ENCODE measurements around the gene TMEM119. TPM values are rescaled to one million over a fixed set of nuclear protein-coding genes. Genes with fewer than 3 reads are reported as not detected.

The TMEM119 gene
- total and polyA plus RNA-seq, 2 of the 8 experiments (the other 6 are each of a cell fraction or from before 2014, with no cell fraction given), result 0.35 to 0.61 TPM

DNA sequence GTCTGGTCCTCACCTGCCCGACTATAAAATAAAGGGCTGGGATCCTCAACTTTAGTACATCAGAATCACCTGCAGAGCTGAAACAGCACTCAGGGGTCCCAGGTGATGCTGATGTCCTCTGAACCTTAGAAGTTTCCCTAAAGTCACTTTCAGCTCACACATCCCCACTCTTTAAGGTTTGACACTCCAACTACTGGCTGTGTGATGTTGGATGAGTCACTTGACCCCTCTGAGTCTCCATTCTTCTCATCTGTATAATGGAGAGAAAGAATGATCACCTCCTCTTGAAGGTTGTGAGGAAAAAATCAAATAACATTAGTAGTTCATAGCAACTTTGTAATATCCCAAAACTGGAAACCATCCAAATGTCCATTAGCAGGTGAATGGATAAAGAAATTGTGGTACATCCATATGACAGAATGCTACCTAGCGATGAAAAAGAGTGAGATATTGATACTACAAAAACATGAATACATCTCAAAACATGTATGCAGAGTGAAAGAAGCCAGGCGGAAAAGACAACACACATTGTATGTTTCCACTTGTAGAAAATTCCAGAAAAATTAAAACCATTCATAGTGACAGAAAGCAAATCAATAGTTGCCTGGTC lies 13.3 kb downstream of the TMEM119 start:
- no peak for FAIRE-seq
- no peak for DNase-seq (ENCODE audit: low read depth in 1 of 2, low spot score in 2 of 2)
- H4K8ac ChIP-seq (ENCODE audit: extremely low read depth, insufficient read depth, low read length), result no peak overlapping the region
- no peak overlapping the region for H4K91ac ChIP-seq (replicated peaks; ENCODE audit: insufficient read length, low read length)
- H3K4me3 ChIP-seq (ENCODE audit: extremely low read depth in 1 of 4, insufficient read depth in 2 of 4, low read depth in 3 of 4, low read length in 4 of 4), result no peak overlapping the region
- H3K27ac ChIP-seq (ENCODE audit: low read depth, low read length), result no peak overlapping the region
- H3K9ac ChIP-seq (replicated peaks in 1 of 4; ENCODE audit: extremely low read depth in 1 of 4, low read depth in 3 of 4, low read length in 3 of 4), result no peak overlapping the region
- no peak overlapping the region for H3K14ac ChIP-seq (ENCODE audit: insufficient read length)
- no peaks in the 10 kb centered on the region for H4K20me1 ChIP-seq (replicated peaks in 1 of 2; ENCODE audit: control insufficient read depth in 1 of 2, insufficient read depth in 2 of 2, low read length in 2 of 2)
- no peak overlapping the region for H3K56ac ChIP-seq (replicated peaks; ENCODE audit: insufficient read length, low read depth, low read length)
- 92% methylated on average over 3 of the region's 3 CpGs; no CpG with 5 or more reads in 1 of the 2 experiments for WGBS, 2 experiments (ENCODE audit: extremely low coverage in 1 of 2, insufficient coverage in 1 of 2, insufficient read length in 1 of 2, insufficient replicate concordance in 2 of 2, low coverage in 1 of 2, low lambda C conversion rate in 2 of 2, missing lambda C conversion rate in 1 of 2)
- H2BK20ac ChIP-seq (ENCODE audit: low read length), result no peak overlapping the region
- no peak overlapping the region for H2BK120ac ChIP-seq (replicated peaks; ENCODE audit: low read depth, low read length)
- no peaks in the 10 kb centered on the region for H3K79me2 ChIP-seq (ENCODE audit: control insufficient read depth in 1 of 2, insufficient read depth in 2 of 2, low read length in 2 of 2)
- H3K18ac ChIP-seq (ENCODE audit: extremely low read depth, low read length), result no peak overlapping the region
- H3K23ac ChIP-seq (ENCODE audit: insufficient read length), result no peak overlapping the region
- H3K4me2 ChIP-seq (ENCODE audit: insufficient read depth in 1 of 2, low read depth in 2 of 2, low read length in 2 of 2), result no peak overlapping the region
- H3K4me1 ChIP-seq (replicated peaks in 1 of 4; ENCODE audit: control insufficient read depth in 3 of 4, insufficient read depth in 4 of 4, low read length in 3 of 4), result peaks cover 0 to 12% (median 8%) of the 10 kb centered on the region in 4 experiments; a peak in 6 of 7 replicates
- H3K79me1 ChIP-seq (ENCODE audit: low read depth, low read length), result no peaks in the 10 kb centered on the region
- ChIA-PET POLR2A (ENCODE audit: partially characterized antibody) (interaction anchor here (1.5 kb wide), 2 partner anchors 9 to 27 kb away, joined by 3 to 6 read pairs; no protein-coding TSS in a partner anchor), CTCF (ENCODE audit: partially characterized antibody) (interaction anchor here (0.6 to 4.5 kb wide), 6 partner anchors 11 to 366 kb away, joined by 3 to 32 read pairs (median 4); no protein-coding TSS in a partner anchor)
- no peak overlapping the region for H3K4ac ChIP-seq (replicated peaks; ENCODE audit: insufficient read length, low read depth, low read length)
- H3K27me3 ChIP-seq (replicated peaks in 1 of 4; ENCODE audit: control insufficient read depth in 3 of 4, extremely low read depth in 1 of 4, insufficient read depth in 3 of 4, low read length in 3 of 4), result no peaks in the 10 kb centered on the region
- H3K23me2 ChIP-seq (ENCODE audit: low read depth, low read length), result no peaks in the 10 kb centered on the region
- no peak overlapping the region for H2BK15ac ChIP-seq (ENCODE audit: low read length)
- no peak overlapping the region for H4K5ac ChIP-seq (ENCODE audit: insufficient read length, low read depth, low read length)
- H2BK12ac ChIP-seq (ENCODE audit: low read depth, low read length), result no peak overlapping the region
- H2AK5ac ChIP-seq (ENCODE audit: low read depth, low read length), result no peak overlapping the region
- no peaks in the 10 kb centered on the region for H3K36me3 ChIP-seq (ENCODE audit: control insufficient read depth in 2 of 4, insufficient read depth in 4 of 4, low read length in 3 of 4)
- no peak overlapping the region for H2BK5ac ChIP-seq (ENCODE audit: low read depth, low read length)
- H3K9me3 ChIP-seq (ENCODE audit: insufficient read depth in 2 of 2, low read depth in 1 of 2, low read length in 1 of 2), result no peaks in the 10 kb centered on the region
- H2AFZ ChIP-seq (ENCODE audit: low read length), result no peak overlapping the region
- TF ChIP-seq BRCA1 (IDR thresholded peaks at IDR 0.05; ENCODE audit: low read depth, low read length) (no peak), SAP30 (IDR thresholded peaks at IDR 0.05; ENCODE audit: insufficient read depth, insufficient replicate concordance, low read length) (no peak), CBX8 (IDR thresholded peaks at IDR 0.05; ENCODE audit: borderline replicate concordance, low read depth, low read length) (no peak), YY1 (IDR thresholded peaks at IDR 0.05; ENCODE audit: low read depth, low read length) (no peak), SP2 (IDR thresholded peaks at IDR 0.05; ENCODE audit: low read length) (no peak), CBX5 (IDR thresholded peaks at IDR 0.05; ENCODE audit: low read depth, low read length) (no peak), CEBPB (IDR thresholded peaks at IDR 0.05; ENCODE audit: low read depth, low read length) (no peak), RAD21 (IDR thresholded peaks at IDR 0.05 in 1 of 2, conservative IDR thresholded peaks at IDR 0.05 in 1 of 2; ENCODE audit: low read depth in 2 of 2, low read length in 2 of 2) (no peak), CTBP2 (IDR thresholded peaks at IDR 0.05; ENCODE audit: borderline replicate concordance, insufficient read depth, insufficient read length, low read length) (no peak), HDAC6 (IDR thresholded peaks at IDR 0.05; ENCODE audit: low read depth, low read length) (no peak), FOSL1 (IDR thresholded peaks at IDR 0.05; ENCODE audit: insufficient read depth, low read depth, low read length) (no peak)
- TF ChIP-seq, protein P1, sequence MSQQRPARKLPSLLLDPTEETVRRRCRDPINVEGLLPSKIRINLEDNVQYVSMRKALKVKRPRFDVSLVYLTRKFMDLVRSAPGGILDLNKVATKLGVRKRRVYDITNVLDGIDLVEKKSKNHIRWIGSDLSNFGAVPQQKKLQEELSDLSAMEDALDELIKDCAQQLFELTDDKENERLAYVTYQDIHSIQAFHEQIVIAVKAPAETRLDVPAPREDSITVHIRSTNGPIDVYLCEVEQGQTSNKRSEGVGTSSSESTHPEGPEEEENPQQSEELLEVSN (IDR thresholded peaks at IDR 0.05), result no peak
